COLO668 (cell line): ENCODE results near the gene AKT3.
"Not testable (repeated sequence)": the region's sequence is repeated elsewhere in the genome, so short reads cannot be mapped to it uniquely, and the experiment has no call there.

ENCODE experiments used
- DNase-seq: peaks from one replicate; lab custom pipeline; 2025; ENCODE audit not compliant: unreplicated experiment; lab: John Stamatoyannopoulos, UW

AKT3 gene

GRCh38 chr1:243710467-243710866 lies 139.6 kb downstream of the AKT3 start:
- DNase-seq, result no peak

- no peak for DNase-seq
Observed at GRCh38 chr1:243708210-243708609, 141.8 kb downstream of the AKT3 start.

GRCh38 chr1:243706563-243706962 lies 143.5 kb downstream of the AKT3 start:
- DNase-seq, result no peak

GRCh38 chr1:243705585-243705984 lies 144.5 kb downstream of the AKT3 start:
- no peak for DNase-seq

- no peak for DNase-seq
Observed at GRCh38 chr1:243701872-243702271, 148.2 kb downstream of the AKT3 start.

GRCh38 chr1:243693800-243694199 lies 156.2 kb downstream of the AKT3 start:
- no peak for DNase-seq

GRCh38 chr1:243686159-243686558 lies 163.9 kb downstream of the AKT3 start:
- no peak for DNase-seq

GRCh38 chr1:243680860-243681259 lies 169.2 kb downstream of the AKT3 start:
- no peak for DNase-seq

- no peak for DNase-seq
Observed at GRCh38 chr1:243672539-243673074, 177.4 kb downstream of the AKT3 start.

GRCh38 chr1:243667591-243667990 lies 182.5 kb downstream of the AKT3 start:
- DNase-seq, result no peak

- DNase-seq, result no peak
Observed at GRCh38 chr1:243667133-243667532, 182.9 kb downstream of the AKT3 start.

GRCh38 chr1:243663651-243664050 lies 186.4 kb downstream of the AKT3 start:
- no peak for DNase-seq

- DNase-seq, result not testable (repeated sequence)
Observed at GRCh38 chr1:243662169-243662568, 187.9 kb downstream of the AKT3 start.

- no peak for DNase-seq
Observed at GRCh38 chr1:243658594-243659105, 191.4 kb downstream of the AKT3 start.

- DNase-seq, result no peak
Observed at GRCh38 chr1:243657793-243658192, 192.2 kb downstream of the AKT3 start.

- DNase-seq, result not testable (repeated sequence)
Observed at GRCh38 chr1:243649530-243649929, 200.5 kb downstream of the AKT3 start.

- no peak for DNase-seq
Observed at GRCh38 chr1:243646841-243647240, 203.2 kb downstream of the AKT3 start.

GRCh38 chr1:243645281-243645680 lies 204.8 kb downstream of the AKT3 start:
- no peak for DNase-seq

GRCh38 chr1:243642936-243643335 lies 207.1 kb downstream of the AKT3 start:
- DNase-seq, result no peak

- DNase-seq, result no peak
Observed at GRCh38 chr1:243639027-243639658, 210.9 kb downstream of the AKT3 start.

- DNase-seq, result no peak
Observed at GRCh38 chr1:243638186-243638585, 211.9 kb downstream of the AKT3 start.

- DNase-seq, result no peak
Observed at GRCh38 chr1:243628476-243628907, 221.6 kb downstream of the AKT3 start.

- no peak for DNase-seq
Observed at GRCh38 chr1:243623841-243624240, 226.2 kb downstream of the AKT3 start.
